Retina (tissue), 1 donor: ENCODE results near the gene KLK10.

ENCODE experiments used
- DNase-seq: peaks from one replicate; pipeline ENCODE4 v3.0.0-alpha.2; 2016

Gene KLK10

GRCh38 chr19:50963381-50963780, 56.1 kb downstream of the KLK10 start:
- no peak for DNase-seq
